NB4 (cell line): ENCODE measurements around the gene SLC25A28.

Source experiments
- DNase-seq: peaks from one replicate; pipeline ENCODE4 v3.0.0; 2010; ENCODE audit warnings: low read depth
- H3K4me3 ChIP-seq: one replicate; pipeline ENCODE4 v1.5.1; 2011; ENCODE audit warnings: mild to moderate bottlenecking, low read depth, low read length, moderate library complexity
- CTCF ChIP-seq: IDR thresholded peaks from one replicate; pipeline ENCODE4 v1.5.1; 2012; ENCODE audit warnings: low read depth, low read length
- MAX ChIP-seq: IDR thresholded peaks from 2 replicates; pipeline ENCODE4 v1.6.1; 2011; ENCODE audit warnings: low read depth, low read length
- MYC ChIP-seq: IDR thresholded peaks from 2 replicates; pipeline ENCODE4 v1.6.1; 2011; ENCODE audit warnings: low read depth, low read length
- POLR2A ChIP-seq: IDR thresholded peaks from 2 replicates; pipeline ENCODE4 v1.6.1; 2011; ENCODE audit warnings: mild to moderate bottlenecking; ENCODE audit not compliant: insufficient read length; ENCODE audit errors: extremely low read depth

The SLC25A28 gene

GRCh38 chr10:99583687-99584086 is 36.6 kb downstream of the SLC25A28 start:
- DNase-seq: no peak
- TF ChIP-seq POLR2A (no peak), MAX (no peak), CTCF (no peak), MYC (no peak)
- no peak overlapping the region for H3K4me3 ChIP-seq

GRCh38 chr10:99582255-99582770 is 37.9 kb downstream of the SLC25A28 start:
- no peak for TF ChIP-seq MYC
- no peak for TF ChIP-seq CTCF
- no peak for TF ChIP-seq POLR2A
- no peak overlapping the region for H3K4me3 ChIP-seq
- DNase-seq: no peak

- DNase-seq: no peak
- H3K4me3 ChIP-seq: no peak overlapping the region
- TF ChIP-seq CTCF (no peak), POLR2A (no peak), MAX (no peak), MYC (no peak)
Observed at GRCh38 chr10:99579971-99580370, 40.3 kb downstream of the SLC25A28 start.

- no peak for TF ChIP-seq CTCF
- no peak for TF ChIP-seq MAX
- no peak for TF ChIP-seq MYC
- no peak for TF ChIP-seq POLR2A
- DNase-seq: no peak
- no peak overlapping the region for H3K4me3 ChIP-seq
Observed at GRCh38 chr10:99573790-99574189, 46.4 kb downstream of the SLC25A28 start.

GRCh38 chr10:99571816-99572215 is 48.4 kb downstream of the SLC25A28 start:
- H3K4me3 ChIP-seq: no peak overlapping the region
- TF ChIP-seq CTCF: no peak
- TF ChIP-seq POLR2A: no peak
- no peak for TF ChIP-seq MAX
- TF ChIP-seq MYC: no peak
- no peak for DNase-seq

GRCh38 chr10:99569961-99570360 is 50.3 kb downstream of the SLC25A28 start:
- no peak overlapping the region for H3K4me3 ChIP-seq
- TF ChIP-seq POLR2A: no peak
- no peak for TF ChIP-seq MAX
- no peak for TF ChIP-seq CTCF
- TF ChIP-seq MYC: no peak
- no peak for DNase-seq
